H9 (cell line): ENCODE data around the gene TK2. TPM values are rescaled to one million over a fixed set of nuclear protein-coding genes. Genes with fewer than 3 reads are reported as not detected.

Source experiments
- DNase-seq: peaks from one replicate; pipeline ENCODE4 v3.0.0-alpha.2; 2017
- H2AFZ ChIP-seq: one replicate; pipeline ENCODE4 v1.6.1; 2013; ENCODE audit warnings: mild to moderate bottlenecking, low read length, control low read depth, moderate library complexity
- H2AK5ac ChIP-seq: 2 replicates; pipeline ENCODE4 v1.6.1; 2013; ENCODE audit warnings: low read length, control low read depth, mixed read lengths; ENCODE audit not compliant: insufficient read length
- H2BK120ac ChIP-seq: one replicate; pipeline ENCODE4 v1.6.1; 2013; ENCODE audit warnings: low read depth, mild to moderate bottlenecking, low read length, control low read depth, inconsistent platforms; ENCODE audit not compliant: poor library complexity, severe bottlenecking
- H2BK12ac ChIP-seq: 2 replicates; pipeline ENCODE4 v1.6.1; 2013; ENCODE audit warnings: low read length, control low read depth, mixed read lengths, low read depth; ENCODE audit not compliant: insufficient read length
- H2BK15ac ChIP-seq: 2 replicates; pipeline ENCODE4 v1.6.1; 2013; ENCODE audit warnings: low read depth, low read length, control low read depth
- H2BK20ac ChIP-seq: one replicate; pipeline ENCODE4 v1.6.1; 2013; ENCODE audit warnings: low read depth, mild to moderate bottlenecking, low read length, control low read depth, inconsistent platforms; ENCODE audit not compliant: poor library complexity, severe bottlenecking
- H2BK5ac ChIP-seq: 2 replicates; pipeline ENCODE4 v1.6.1; 2013; ENCODE audit warnings: low read length, control low read depth, mixed read lengths; ENCODE audit not compliant: insufficient read length
- H3K14ac ChIP-seq: 2 replicates; pipeline ENCODE4 v1.6.1; 2013; ENCODE audit warnings: low read length, control low read depth; ENCODE audit not compliant: insufficient read depth
- H3K18ac ChIP-seq: 2 replicates; pipeline ENCODE4 v1.6.1; 2013; ENCODE audit warnings: low read depth, mild to moderate bottlenecking, mixed read lengths, low read length, control low read depth; ENCODE audit not compliant: insufficient read length
- H3K23ac ChIP-seq: 2 replicates; pipeline ENCODE4 v1.6.1; 2013; ENCODE audit warnings: low read length, control low read depth, mixed read lengths, low read depth; ENCODE audit not compliant: insufficient read length
- H3K23me2 ChIP-seq: 2 replicates; pipeline ENCODE4 v1.6.1; 2013; ENCODE audit warnings: low read depth, mild to moderate bottlenecking, mixed read lengths, low read length, control low read depth; ENCODE audit not compliant: insufficient read length, poor library complexity, severe bottlenecking
- H3K27ac ChIP-seq: 2 replicates; pipeline ENCODE4 v1.5.1; 2013; ENCODE audit warnings: low read length, control low read depth, mixed read lengths, low read depth; ENCODE audit not compliant: insufficient read length
- H3K27me3 ChIP-seq: 2 replicates; pipeline ENCODE4 v1.6.1; 2013; ENCODE audit warnings: low read length, control low read depth, inconsistent platforms; ENCODE audit not compliant: insufficient read depth
- H3K4ac ChIP-seq: 2 replicates; pipeline ENCODE4 v1.6.1; 2013; ENCODE audit warnings: low read depth, mild to moderate bottlenecking, control low read depth, inconsistent platforms, low read length, moderate library complexity
- H3K4me1 ChIP-seq: 2 replicates; pipeline ENCODE4 v1.6.1; 2013; ENCODE audit warnings: low read length, control low read depth, inconsistent platforms; ENCODE audit not compliant: insufficient read depth
- H3K4me2 ChIP-seq: 2 replicates; pipeline ENCODE4 v1.6.1; 2013; ENCODE audit warnings: low read length, control low read depth, mixed read lengths; ENCODE audit not compliant: insufficient read length, insufficient read depth
- H3K56ac ChIP-seq: 2 replicates; pipeline ENCODE4 v1.6.1; 2013; ENCODE audit warnings: low read depth, mild to moderate bottlenecking, mixed read lengths, low read length, control low read depth; ENCODE audit not compliant: insufficient read length
- H3K79me1 ChIP-seq: 2 replicates; pipeline ENCODE4 v1.6.1; 2013; ENCODE audit warnings: low read depth, mild to moderate bottlenecking, moderate library complexity, low read length, control low read depth, inconsistent platforms; ENCODE audit not compliant: insufficient read depth, poor library complexity, severe bottlenecking
- H3K79me2 ChIP-seq: 2 replicates; pipeline ENCODE4 v1.6.1; 2013; ENCODE audit warnings: low read length, control low read depth, inconsistent platforms; ENCODE audit not compliant: insufficient read depth
- H3K9ac ChIP-seq: 2 replicates; pipeline ENCODE4 v1.6.1; 2013; ENCODE audit warnings: low read length, control low read depth, mixed read lengths; ENCODE audit not compliant: insufficient read length; ENCODE audit errors: extremely low read depth
- H3K9me3 ChIP-seq: one replicate; pipeline ENCODE4 v1.6.1; 2013; ENCODE audit warnings: low read depth, low read length, inconsistent platforms; ENCODE audit not compliant: control insufficient read depth
- H3T11ph ChIP-seq: one replicate; pipeline ENCODE4 v1.6.1; 2013; ENCODE audit warnings: mild to moderate bottlenecking, low read length, control low read depth, inconsistent platforms
- H4K20me1 ChIP-seq: one replicate; pipeline ENCODE4 v1.6.1; 2013; ENCODE audit not compliant: control insufficient read depth, insufficient read length, insufficient read depth
- H4K5ac ChIP-seq: 2 replicates; pipeline ENCODE4 v1.6.1; 2013; ENCODE audit warnings: low read depth, mild to moderate bottlenecking, mixed read lengths, low read length, control low read depth; ENCODE audit not compliant: insufficient read length
- H4K8ac ChIP-seq: replicated peaks from 2 replicates; pipeline ENCODE4 v1.6.1; 2013; ENCODE audit warnings: low read length, control low read depth, mixed read lengths, low read depth; ENCODE audit not compliant: insufficient read length
- H4K91ac ChIP-seq: 2 replicates; pipeline ENCODE4 v1.6.1; 2013; ENCODE audit warnings: low read depth, mild to moderate bottlenecking, moderate library complexity, mixed read lengths, low read length, control low read depth; ENCODE audit not compliant: insufficient read length
- H3K27ac Mint-ChIP-seq, 3 experiments: 2 replicates in 2 of 3; 3 replicates in 1 of 3; pipeline ENCODE4 v1.8.0; 2020 to 2021; ENCODE audit warnings: mixed read lengths in 3 of 3, mild to moderate bottlenecking in 1 of 3, moderate library complexity in 1 of 3
- H3K27me3 Mint-ChIP-seq: 2 replicates; pipeline ENCODE4 v1.8.0; 2021; ENCODE audit warnings: low read depth, mild to moderate bottlenecking, moderate library complexity, mixed read lengths
- H3K36me3 Mint-ChIP-seq, 3 experiments: 2 replicates in 2 of 3; 3 replicates in 1 of 3; pipeline ENCODE4 v1.8.0; 2020 to 2021; ENCODE audit warnings: low read depth in 3 of 3, mixed read lengths in 3 of 3; ENCODE audit not compliant: insufficient read depth in 1 of 3
- H3K4me1 Mint-ChIP-seq, 2 experiments: 2 replicates each; pipeline ENCODE4 v1.8.0; 2020; ENCODE audit warnings: mixed read lengths in 2 of 2
- H3K4me3 Mint-ChIP-seq, 2 experiments: 2 replicates in 1 of 2; 3 replicates in 1 of 2; pipeline ENCODE4 v1.8.0; 2020 to 2021; ENCODE audit warnings: mild to moderate bottlenecking in 2 of 2, mixed read lengths in 2 of 2, moderate library complexity in 1 of 2
- H3K9me3 Mint-ChIP-seq, 2 experiments: 2 replicates in 1 of 2; 3 replicates in 1 of 2; pipeline ENCODE4 v1.8.0; 2020; ENCODE audit warnings: mild to moderate bottlenecking in 2 of 2, mixed read lengths in 2 of 2, moderate library complexity in 1 of 2
- WGBS: extraction: QIAGEN DNeasy Blood & Tissue Kit; methylation state at CpG from one replicate; pipeline ENCODE4 v1.1.7; 2013; ENCODE audit warnings: missing lambda C conversion rate, low lambda C conversion rate, mixed read lengths; ENCODE audit not compliant: insufficient read length; ENCODE audit errors: extremely low coverage; 5-methylcytosine and 5-hydroxymethylcytosine counted together
- total RNA-seq: library from RNA; stranded (reverse); gene quantifications from 2 replicates; pipeline ENCODE4 v1.2.1, GENCODE V29; 2021
- TF ChIP-seq, protein P1 (sequence below): fragments of 200-600 bp; sonication (generic); conservative IDR thresholded peaks from 3 replicates; pipeline ENCODE4 v1.8.0; 2021; ENCODE audit warnings: antibody characterized with exemption, mild to moderate bottlenecking

TK2 gene
- total RNA-seq, 1 experiment from 2014 or later = 5.2 TPM

DNA sequence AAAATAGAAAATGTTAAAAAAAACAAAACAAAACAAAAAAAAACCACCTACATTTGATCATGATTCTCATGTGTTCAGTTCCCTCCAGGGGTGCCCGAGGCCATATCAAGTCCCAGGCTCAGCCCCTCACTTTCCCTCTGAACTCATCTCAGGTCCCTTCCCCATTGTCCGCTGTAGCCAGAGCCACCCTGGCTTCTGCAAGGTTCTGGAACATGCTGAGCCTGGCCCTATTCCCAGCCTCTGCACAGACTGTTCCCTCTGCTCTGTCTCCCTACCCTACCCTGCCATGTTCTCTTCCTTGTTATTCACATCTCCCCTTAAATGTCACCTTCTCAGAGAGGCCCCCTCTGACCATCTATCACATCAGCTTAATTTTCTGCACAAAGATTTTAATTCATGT is 46.9 kb downstream of the TK2 start:
- no peaks in the 10 kb centered on the region for H3K9me3 ChIP-seq
- H2AFZ ChIP-seq = no peak overlapping the region
- H4K5ac ChIP-seq = no peak overlapping the region
- H2BK5ac ChIP-seq = no peak overlapping the region
- H2BK20ac ChIP-seq = no peak overlapping the region
- Mint-ChIP-seq H3K4me3 (no peak overlapping the region), H3K27ac (no peak overlapping the region), H3K9me3 (no peaks in the 10 kb centered on the region), H3K27me3 (peaks cover 14% of the 10 kb centered on the region), H3K4me1 (peaks cover 0 to 6% of the 10 kb centered on the region in 2 experiments; a peak in 2 of 4 replicates), H3K36me3 (no peaks in the 10 kb centered on the region)
- H2BK15ac ChIP-seq = no peak overlapping the region
- H4K91ac ChIP-seq = no peak overlapping the region
- H3K18ac ChIP-seq = no peak overlapping the region
- no peaks in the 10 kb centered on the region for H4K20me1 ChIP-seq
- no peak for DNase-seq
- no peak overlapping the region for H3K27ac ChIP-seq
- no peaks in the 10 kb centered on the region for H3K23me2 ChIP-seq
- H3K79me1 ChIP-seq = no peaks in the 10 kb centered on the region
- no peaks in the 10 kb centered on the region for H3K27me3 ChIP-seq
- H3K23ac ChIP-seq = no peak overlapping the region
- no peak overlapping the region for H3K9ac ChIP-seq
- no peak overlapping the region for H2BK12ac ChIP-seq
- no peaks in the 10 kb centered on the region for H3K79me2 ChIP-seq
- no peak overlapping the region for H3K14ac ChIP-seq
- no peak overlapping the region for H2BK120ac ChIP-seq
- TF ChIP-seq, protein P1, sequence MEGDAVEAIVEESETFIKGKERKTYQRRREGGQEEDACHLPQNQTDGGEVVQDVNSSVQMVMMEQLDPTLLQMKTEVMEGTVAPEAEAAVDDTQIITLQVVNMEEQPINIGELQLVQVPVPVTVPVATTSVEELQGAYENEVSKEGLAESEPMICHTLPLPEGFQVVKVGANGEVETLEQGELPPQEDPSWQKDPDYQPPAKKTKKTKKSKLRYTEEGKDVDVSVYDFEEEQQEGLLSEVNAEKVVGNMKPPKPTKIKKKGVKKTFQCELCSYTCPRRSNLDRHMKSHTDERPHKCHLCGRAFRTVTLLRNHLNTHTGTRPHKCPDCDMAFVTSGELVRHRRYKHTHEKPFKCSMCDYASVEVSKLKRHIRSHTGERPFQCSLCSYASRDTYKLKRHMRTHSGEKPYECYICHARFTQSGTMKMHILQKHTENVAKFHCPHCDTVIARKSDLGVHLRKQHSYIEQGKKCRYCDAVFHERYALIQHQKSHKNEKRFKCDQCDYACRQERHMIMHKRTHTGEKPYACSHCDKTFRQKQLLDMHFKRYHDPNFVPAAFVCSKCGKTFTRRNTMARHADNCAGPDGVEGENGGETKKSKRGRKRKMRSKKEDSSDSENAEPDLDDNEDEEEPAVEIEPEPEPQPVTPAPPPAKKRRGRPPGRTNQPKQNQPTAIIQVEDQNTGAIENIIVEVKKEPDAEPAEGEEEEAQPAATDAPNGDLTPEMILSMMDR = no peak
- H3T11ph ChIP-seq = no peak overlapping the region
- no CpG with 5 or more reads among the region's 2 CpGs for WGBS
- H4K8ac ChIP-seq = no peak overlapping the region
- H3K4ac ChIP-seq = no peak overlapping the region
- H3K56ac ChIP-seq = no peak overlapping the region
- H3K4me1 ChIP-seq = no peaks in the 10 kb centered on the region
- H2AK5ac ChIP-seq = no peak overlapping the region
- H3K4me2 ChIP-seq = no peak overlapping the region
